Progenitor cell of endocrine pancreas (in vitro differentiated cells): ENCODE measurements around the gene SLC5A8. TPM values are rescaled to one million over a fixed set of nuclear protein-coding genes. Genes with fewer than 3 reads are reported as not detected.

ENCODE experiments used
- DNase-seq: peaks from one replicate; pipeline ENCODE4 v3.0.0; 2021; ENCODE audit warnings: low spot score; ENCODE audit not compliant: unreplicated experiment
- H3K27ac Mint-ChIP-seq: 2 replicates; pipeline ENCODE4 v1.8.0; 2021; ENCODE audit warnings: mild to moderate bottlenecking, moderate library complexity, mixed read lengths
- H3K27me3 Mint-ChIP-seq: 2 replicates; pipeline ENCODE4 v1.8.0; 2021; ENCODE audit warnings: mixed read lengths
- H3K36me3 Mint-ChIP-seq: 2 replicates; pipeline ENCODE4 v1.8.0; 2022; ENCODE audit warnings: mixed read lengths; ENCODE audit not compliant: insufficient read depth
- H3K4me1 Mint-ChIP-seq: 2 replicates; pipeline ENCODE4 v1.8.0; 2021; ENCODE audit warnings: low read depth, mixed read lengths
- H3K4me3 Mint-ChIP-seq: 2 replicates; pipeline ENCODE4 v1.8.0; 2021; ENCODE audit warnings: low read depth, mild to moderate bottlenecking, moderate library complexity, mixed read lengths
- H3K9me3 Mint-ChIP-seq: 2 replicates; pipeline ENCODE4 v1.8.0; 2021; ENCODE audit warnings: low read depth, mixed read lengths
- CTCF ChIP-seq: fragments of 200-600 bp; sonication (generic); IDR thresholded peaks from one replicate; pipeline ENCODE4 v1.5.0; 2021; ENCODE audit warnings: antibody characterized with exemption, mild to moderate bottlenecking; ENCODE audit not compliant: unreplicated experiment
- total RNA-seq: library from RNA; stranded (reverse); gene quantifications from 2 replicates; pipeline ENCODE4 v1.2.1, GENCODE V29; 2021

SLC5A8 gene
- total RNA-seq, 1 donor from 2014 or later, result 0.12 TPM

GRCh38 chr12:101238800-101239329 is 28.8 kb upstream of the SLC5A8 start:
- peaks cover 8% of the 10 kb centered on the region for H3K4me1 Mint-ChIP-seq
- H3K27me3 Mint-ChIP-seq, result no peaks in the 10 kb centered on the region
- no peak for DNase-seq
- H3K36me3 Mint-ChIP-seq, result no peaks in the 10 kb centered on the region
- no peak for TF ChIP-seq CTCF
- H3K4me3 Mint-ChIP-seq, result no peak overlapping the region
- H3K27ac Mint-ChIP-seq, result no peak overlapping the region
- H3K9me3 Mint-ChIP-seq, result no peaks in the 10 kb centered on the region

DNA sequence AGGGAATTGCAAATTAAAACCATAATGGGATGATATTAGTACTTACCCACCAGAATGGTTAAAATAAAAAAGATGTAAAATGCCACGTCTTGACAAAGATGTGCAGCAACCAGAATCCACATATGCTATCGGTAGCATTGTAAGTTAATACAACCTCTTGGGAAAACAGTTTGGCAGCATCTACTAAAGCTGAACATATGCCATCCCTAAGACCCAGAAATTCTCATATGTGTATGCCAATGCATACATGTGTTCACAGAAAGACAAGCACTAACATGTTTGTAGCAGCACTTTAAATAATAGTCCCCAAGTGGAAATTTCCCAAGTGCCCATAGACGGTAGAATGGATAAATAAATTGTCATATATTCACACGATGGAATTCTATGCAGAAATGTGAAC is 28.3 kb upstream of the SLC5A8 start:
- no peaks in the 10 kb centered on the region for H3K36me3 Mint-ChIP-seq
- H3K27ac Mint-ChIP-seq, result no peak overlapping the region
- DNase-seq, result no peak
- TF ChIP-seq CTCF, result no peak
- H3K9me3 Mint-ChIP-seq, result no peaks in the 10 kb centered on the region
- no peak overlapping the region for H3K4me3 Mint-ChIP-seq
- no peaks in the 10 kb centered on the region for H3K27me3 Mint-ChIP-seq
- H3K4me1 Mint-ChIP-seq, result peaks cover 8% of the 10 kb centered on the region

GRCh38 chr12:101235686-101236085 is 25.6 kb upstream of the SLC5A8 start:
- Mint-ChIP-seq H3K4me3 (no peak overlapping the region), H3K27ac (no peak overlapping the region), H3K36me3 (no peaks in the 10 kb centered on the region), H3K9me3 (no peaks in the 10 kb centered on the region), H3K27me3 (no peaks in the 10 kb centered on the region), H3K4me1 (no peaks in the 10 kb centered on the region)
- DNase-seq, result no peak
- TF ChIP-seq CTCF, result no peak

- H3K9me3 Mint-ChIP-seq, result no peaks in the 10 kb centered on the region
- H3K4me3 Mint-ChIP-seq, result no peak overlapping the region
- no peak overlapping the region for H3K27ac Mint-ChIP-seq
- H3K4me1 Mint-ChIP-seq, result no peaks in the 10 kb centered on the region
- no peak for DNase-seq
- no peaks in the 10 kb centered on the region for H3K36me3 Mint-ChIP-seq
- TF ChIP-seq CTCF, result no peak
- H3K27me3 Mint-ChIP-seq, result no peaks in the 10 kb centered on the region
Observed at GRCh38 chr12:101231636-101232035, 21.6 kb upstream of the SLC5A8 start.

- Mint-ChIP-seq H3K4me3 (no peak overlapping the region), H3K9me3 (no peaks in the 10 kb centered on the region), H3K4me1 (no peaks in the 10 kb centered on the region), H3K27ac (no peak overlapping the region), H3K36me3 (no peaks in the 10 kb centered on the region), H3K27me3 (no peaks in the 10 kb centered on the region)
- no peak for TF ChIP-seq CTCF
- no peak for DNase-seq
Observed at GRCh38 chr12:101230547-101230946, 20.5 kb upstream of the SLC5A8 start.
